ENCODE measurements around the gene TMEM240.

TMEM240 gene

DNA sequence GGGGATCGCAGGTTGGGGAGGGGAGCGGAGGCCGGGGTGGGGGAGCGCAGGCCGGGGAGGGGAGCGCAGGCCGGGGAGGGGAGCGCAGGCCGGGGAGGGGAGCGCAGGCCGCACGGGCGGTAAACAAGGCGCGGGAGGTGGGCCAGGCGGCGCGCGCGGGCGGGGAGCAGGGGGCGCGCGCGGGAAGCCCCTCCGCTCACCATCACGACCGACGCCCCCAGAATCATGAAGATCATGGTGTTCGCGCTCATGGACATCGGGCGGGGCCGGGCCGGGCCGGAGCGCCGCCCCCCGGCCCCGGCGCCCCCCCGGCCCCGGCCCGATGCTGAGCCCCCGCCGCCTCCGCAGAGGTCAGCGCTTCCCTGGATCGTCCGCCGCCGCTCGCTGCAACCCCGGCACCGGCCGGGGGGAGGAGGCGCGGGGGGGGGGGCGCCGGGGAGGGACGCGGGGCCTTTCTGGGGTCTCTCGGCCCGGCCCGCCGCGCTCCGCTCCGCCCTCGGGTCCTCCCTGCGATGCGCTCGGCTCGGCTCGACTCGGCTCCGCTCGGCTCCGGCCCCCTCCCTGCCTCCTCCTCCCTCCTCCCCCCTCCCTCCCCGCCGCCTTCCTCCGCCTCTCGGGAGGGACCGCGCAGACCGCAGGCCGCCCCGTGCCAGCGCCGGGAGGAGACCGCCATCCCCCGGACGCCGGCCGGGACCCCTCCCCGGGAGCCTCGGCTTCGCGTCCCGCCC is at the start of gene TMEM240:
TMEM240 (minus strand) TSS at position 535 of the 728 bp plus-strand sequence; CDS start at position 257, 278 bp downstream.
- Mint-ChIP-seq H3K27me3 (ENCODE audit: low read depth) (no peaks in the 10 kb centered on the region), H3K4me1 (ENCODE audit: low read depth) (no peaks in the 10 kb centered on the region), H3K4me3 (no peak within 1 kb of the TSS), H3K9me3 (no peaks in the 10 kb centered on the region), H3K27ac (no peak within 1 kb of the TSS), H3K36me3 (ENCODE audit: low read depth) (peaks cover 9% of the 10 kb centered on the region)

GRCh38 chr1:1583347-1584010 is 43.1 kb upstream of the TMEM240 start:
- Mint-ChIP-seq H3K27ac (no peak overlapping the region), H3K27me3 (ENCODE audit: low read depth) (peaks cover 21% of the 10 kb centered on the region), H3K9me3 (no peaks in the 10 kb centered on the region), H3K4me3 (no peak overlapping the region), H3K36me3 (ENCODE audit: low read depth) (no peaks in the 10 kb centered on the region), H3K4me1 (ENCODE audit: low read depth) (peaks cover 4% of the 10 kb centered on the region)

DNA sequence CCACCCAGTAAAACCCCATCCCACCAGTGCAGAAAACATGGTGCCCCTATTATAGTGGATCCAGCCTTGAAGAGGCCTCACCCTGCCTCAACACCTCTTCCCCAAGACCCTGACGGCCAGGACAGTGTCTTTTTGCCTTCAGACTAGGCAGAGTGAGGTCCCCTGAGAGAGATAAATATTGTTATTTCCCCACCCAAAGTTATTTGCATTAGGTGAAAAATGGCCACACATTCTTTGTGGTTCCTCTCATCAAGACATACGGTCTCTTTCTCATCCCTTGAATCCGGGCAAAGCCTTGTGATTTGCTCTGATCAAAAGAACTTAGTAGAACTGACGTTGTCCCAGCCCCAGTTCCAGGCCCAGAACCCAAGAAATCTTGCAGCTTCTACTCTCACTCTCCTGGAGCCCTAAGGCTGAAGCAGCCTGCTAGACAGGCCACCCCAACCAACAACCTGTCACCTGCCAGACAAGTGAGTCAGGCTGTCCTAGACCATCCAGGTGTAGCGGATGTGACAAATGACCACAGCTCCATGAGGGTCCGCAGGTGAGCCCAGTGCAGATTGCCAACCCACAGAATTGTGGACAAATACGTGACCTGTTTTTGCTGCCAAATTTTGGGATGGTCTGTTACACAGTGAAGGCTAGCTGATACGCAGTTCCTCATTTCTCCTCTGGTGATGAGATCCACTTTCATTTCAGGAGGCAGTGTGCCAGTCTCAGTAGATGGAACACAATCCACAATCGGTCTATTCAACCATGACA is 42.3 kb upstream of the TMEM240 start:
- Mint-ChIP-seq H3K27ac (no peak overlapping the region), H3K27me3 (ENCODE audit: low read depth) (peaks cover 21% of the 10 kb centered on the region), H3K4me3 (no peak overlapping the region), H3K9me3 (no peaks in the 10 kb centered on the region), H3K36me3 (ENCODE audit: low read depth) (no peaks in the 10 kb centered on the region), H3K4me1 (ENCODE audit: low read depth) (peaks cover 4% of the 10 kb centered on the region)

GRCh38 chr1:1578371-1578940 is 38.0 kb upstream of the TMEM240 start:
- Mint-ChIP-seq H3K27ac (no peak overlapping the region), H3K9me3 (no peaks in the 10 kb centered on the region), H3K36me3 (ENCODE audit: low read depth) (peaks cover 4% of the 10 kb centered on the region), H3K4me1 (ENCODE audit: low read depth) (peaks cover 11% of the 10 kb centered on the region), H3K4me3 (no peak overlapping the region), H3K27me3 (ENCODE audit: low read depth) (peaks cover 21% of the 10 kb centered on the region)

DNA sequence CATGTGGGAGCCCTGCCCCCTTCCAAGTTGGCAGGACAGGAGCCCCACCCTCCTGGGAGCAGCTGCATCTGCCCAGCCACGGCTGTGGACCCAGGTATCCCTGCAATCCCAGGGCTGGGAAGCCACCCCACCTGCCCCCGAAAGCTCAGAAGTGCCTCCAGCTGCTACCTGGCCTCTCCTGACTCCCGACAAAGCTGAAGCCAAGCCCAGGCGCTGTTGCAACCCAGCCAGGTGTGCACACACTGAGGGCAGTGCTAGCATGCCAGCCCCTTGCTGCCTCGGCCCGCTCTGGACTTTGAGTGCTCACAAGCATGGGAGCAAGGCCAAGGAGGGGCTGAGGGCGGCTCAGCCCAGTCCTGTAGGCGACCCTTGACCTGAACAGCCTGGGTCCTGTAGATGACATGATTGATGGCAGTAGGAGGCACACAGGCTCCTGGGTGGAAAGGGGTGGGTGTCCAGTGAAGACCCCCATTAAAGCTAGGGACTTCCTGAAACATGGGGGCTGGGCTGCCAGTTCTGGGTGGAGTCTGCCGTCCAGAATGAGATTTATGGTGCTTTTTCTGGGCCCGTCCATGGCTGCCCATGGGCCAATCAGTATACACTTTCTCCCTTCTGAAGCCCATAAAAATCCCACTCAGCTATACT is 37.1 kb upstream of the TMEM240 start:
- H3K4me1 Mint-ChIP-seq (ENCODE audit: low read depth) = peaks cover 15% of the 10 kb centered on the region
- H3K36me3 Mint-ChIP-seq (ENCODE audit: low read depth) = peaks cover 8% of the 10 kb centered on the region
- peaks cover 12% of the 10 kb centered on the region for H3K27me3 Mint-ChIP-seq (ENCODE audit: low read depth)
- H3K27ac Mint-ChIP-seq = no peak overlapping the region
- no peaks in the 10 kb centered on the region for H3K9me3 Mint-ChIP-seq
- H3K4me3 Mint-ChIP-seq = no peak overlapping the region

GRCh38 chr1:1574721-1575537 is 34.5 kb upstream of the TMEM240 start, which contains the start of gene SSU72:
Gene SSU72 (minus strand): TSS chr1:1574863. CDS start chr1:1574557, 306 bp downstream.
- Mint-ChIP-seq H3K4me3 (peak within 1 kb of the TSS; percentile 100), H3K36me3 (ENCODE audit: low read depth) (peaks cover 14% of the 10 kb centered on the region), H3K9me3 (no peaks in the 10 kb centered on the region), H3K4me1 (ENCODE audit: low read depth) (peaks cover 18% of the 10 kb centered on the region), H3K27me3 (ENCODE audit: low read depth) (peaks cover under 1% of the 10 kb centered on the region), H3K27ac (peak within 1 kb of the TSS; percentile 99)

DNA sequence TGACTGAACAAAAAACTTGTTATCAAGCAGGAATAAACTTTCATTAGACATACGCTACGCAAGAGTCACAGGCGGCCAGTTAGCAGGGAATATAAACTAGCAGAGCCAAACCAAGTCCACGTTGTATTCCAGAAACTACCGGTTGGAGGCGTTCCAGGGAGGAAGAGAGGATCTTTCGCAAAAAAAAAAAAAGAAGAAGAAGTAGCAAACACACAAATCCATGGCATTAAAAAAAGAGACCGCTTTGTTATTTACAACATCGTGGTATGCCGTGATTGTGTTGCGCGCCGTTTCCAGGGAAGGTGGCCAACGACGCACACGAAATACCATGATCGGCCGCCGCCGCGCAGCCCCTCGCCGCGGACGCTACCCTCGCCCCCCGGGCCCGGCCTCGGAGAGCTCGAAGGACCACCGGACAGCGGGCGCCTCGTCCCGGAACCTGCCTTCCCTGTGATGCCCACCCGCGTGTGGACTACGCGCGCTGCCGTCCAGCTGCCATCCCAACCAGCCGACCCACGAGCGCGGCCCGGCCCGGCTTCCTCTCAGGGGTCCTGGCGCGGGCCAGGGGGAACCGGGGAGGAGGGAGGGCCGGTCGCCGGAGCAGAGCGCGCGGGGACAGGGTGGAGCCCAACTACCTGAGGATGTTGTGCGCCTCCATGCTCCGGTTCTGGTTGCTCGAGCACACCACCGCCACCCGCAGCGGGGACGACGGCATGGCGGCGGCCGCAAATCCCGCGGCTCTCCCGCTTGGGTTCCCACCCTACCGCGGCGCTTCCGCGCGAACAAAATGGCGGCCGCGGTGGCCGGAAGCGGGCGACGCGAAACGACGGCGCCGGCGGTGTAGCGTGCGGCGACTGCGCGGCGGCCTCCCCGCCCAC is 33.7 kb upstream of the TMEM240 start:
- Mint-ChIP-seq H3K4me1 (ENCODE audit: low read depth) (peaks cover 20% of the 10 kb centered on the region), H3K9me3 (no peaks in the 10 kb centered on the region), H3K4me3 (peak overlapping the region; percentile 100), H3K27me3 (ENCODE audit: low read depth) (no peaks in the 10 kb centered on the region), H3K27ac (peak overlapping the region; percentile 99), H3K36me3 (ENCODE audit: low read depth) (peaks cover 16% of the 10 kb centered on the region)

- Mint-ChIP-seq H3K36me3 (ENCODE audit: low read depth) (peaks cover 22% of the 10 kb centered on the region), H3K27ac (no peak overlapping the region), H3K27me3 (ENCODE audit: low read depth) (no peaks in the 10 kb centered on the region), H3K9me3 (no peaks in the 10 kb centered on the region), H3K4me3 (no peak overlapping the region), H3K4me1 (ENCODE audit: low read depth) (peaks cover 13% of the 10 kb centered on the region)
These were observed 28.9 kb upstream of the TMEM240 start for GRCh38 chr1:1569341-1569740.

- Mint-ChIP-seq H3K27ac (no peak overlapping the region), H3K4me1 (ENCODE audit: low read depth) (peaks cover 6% of the 10 kb centered on the region)
These were observed 27.5 kb upstream of the TMEM240 start for GRCh38 chr1:1567891-1568291.

DNA sequence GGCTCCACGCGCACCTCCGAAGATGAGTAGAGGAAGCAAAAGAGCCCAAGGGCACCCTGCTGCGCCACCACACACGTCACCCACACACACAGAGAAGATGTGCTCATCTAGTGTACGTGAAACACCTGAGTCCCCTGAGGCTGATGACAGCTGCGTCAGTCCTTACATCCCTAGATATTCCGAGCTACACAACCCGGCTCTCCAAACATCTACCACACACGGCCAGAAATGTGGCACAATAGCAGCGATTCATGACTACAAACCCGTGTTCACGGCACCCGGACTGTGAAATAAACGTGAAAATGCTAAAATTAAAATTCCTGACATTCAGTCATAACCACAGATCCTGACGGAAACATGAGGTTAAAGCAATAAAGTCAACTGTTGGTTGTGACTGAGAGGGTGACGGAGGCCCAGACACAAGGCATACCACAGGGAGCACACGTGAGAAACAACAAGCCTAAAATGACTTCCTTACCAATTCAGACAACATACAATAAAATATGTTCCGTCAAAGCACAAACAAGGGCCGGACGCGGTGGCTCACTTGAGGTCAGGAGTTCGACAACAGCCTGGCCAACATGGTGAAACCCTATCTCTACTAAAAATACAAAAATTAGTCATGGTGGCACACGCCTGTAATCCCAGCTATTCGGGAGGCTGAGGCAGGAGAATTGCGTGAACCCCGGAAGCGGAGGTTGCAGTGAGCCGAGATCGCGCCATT is 26.9 kb upstream of the TMEM240 start:
- Mint-ChIP-seq H3K4me1 (ENCODE audit: low read depth) (peaks cover 6% of the 10 kb centered on the region), H3K36me3 (ENCODE audit: low read depth) (peaks cover 22% of the 10 kb centered on the region), H3K27me3 (ENCODE audit: low read depth) (no peaks in the 10 kb centered on the region), H3K27ac (no peak overlapping the region), H3K9me3 (no peaks in the 10 kb centered on the region), H3K4me3 (no peak overlapping the region)

More at GRCh38 chr1:1567891-1568291, 27.5 kb upstream of the TMEM240 start:
- Mint-ChIP-seq H3K36me3 (ENCODE audit: low read depth) (peaks cover 22% of the 10 kb centered on the region), H3K9me3 (no peaks in the 10 kb centered on the region), H3K27me3 (ENCODE audit: low read depth) (no peaks in the 10 kb centered on the region), H3K4me3 (no peak overlapping the region)

- H3K27me3 Mint-ChIP-seq (ENCODE audit: low read depth) = no peaks in the 10 kb centered on the region
- no peak overlapping the region for H3K27ac Mint-ChIP-seq
- peaks cover 3% of the 10 kb centered on the region for H3K4me1 Mint-ChIP-seq (ENCODE audit: low read depth)
- no peaks in the 10 kb centered on the region for H3K9me3 Mint-ChIP-seq
- peaks cover 20% of the 10 kb centered on the region for H3K36me3 Mint-ChIP-seq (ENCODE audit: low read depth)
- H3K4me3 Mint-ChIP-seq = no peak overlapping the region
These were observed 24.9 kb upstream of the TMEM240 start for GRCh38 chr1:1565340-1565739.

DNA sequence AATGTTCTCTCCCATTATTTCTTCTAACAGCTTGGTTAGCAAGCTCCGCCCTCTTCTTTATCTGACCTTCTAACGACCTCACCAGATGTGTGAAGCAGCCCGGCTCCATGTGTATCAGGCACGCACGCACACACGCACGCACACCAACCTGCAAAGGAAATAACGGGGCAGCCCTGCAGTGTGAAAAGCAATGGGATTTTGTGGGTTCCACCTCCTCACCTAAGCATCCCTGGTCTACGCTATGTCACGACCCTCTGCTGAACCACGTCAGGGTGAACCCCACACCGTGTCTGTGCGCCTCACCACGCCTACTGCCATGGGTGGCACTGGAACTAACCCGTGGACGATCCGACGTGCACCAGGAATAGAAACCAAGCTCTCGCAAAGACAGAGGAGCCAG is 23.8 kb upstream of the TMEM240 start:
- Mint-ChIP-seq H3K27ac (no peak overlapping the region), H3K27me3 (ENCODE audit: low read depth) (no peaks in the 10 kb centered on the region), H3K9me3 (no peaks in the 10 kb centered on the region), H3K36me3 (ENCODE audit: low read depth) (peaks cover 18% of the 10 kb centered on the region), H3K4me1 (ENCODE audit: low read depth) (peaks cover 1% of the 10 kb centered on the region), H3K4me3 (no peak overlapping the region)

All from T-helper 1 cell treated with Interleukin-12 subunit alpha and Interleukin-12 subunit beta and Interleukin-4 antibody, amounts not matched to agents 30 μg/mL and 1 μg/mL, for 36 hours (primary cell).